Keratinocyte (primary cell): ENCODE results near the gene SPAG16. TPM values are rescaled to one million over a fixed set of nuclear protein-coding genes. Genes with fewer than 3 reads are reported as not detected.

ENCODE experiments used
- DNase-seq: peaks from one replicate; pipeline ENCODE4 v3.0.0-alpha.2; 2011; ENCODE audit warnings: low read depth, missing footprints, low spot score
- FAIRE-seq: peaks from 2 replicates; lab custom pipeline; 2011; peaks lifted over from hg19 to GRCh38; lab: Jason Lieb, UNC
- H2AFZ ChIP-seq: 2 replicates; pipeline ENCODE4 v1.6.0; 2012; ENCODE audit warnings: low read length, control low read depth, inconsistent platforms; ENCODE audit not compliant: control insufficient read depth
- H3K27ac ChIP-seq: 2 replicates; pipeline ENCODE4 v1.5.1; 2011; ENCODE audit warnings: low read length; ENCODE audit not compliant: control insufficient read depth, insufficient read depth
- H3K27me3 ChIP-seq: 3 replicates; pipeline ENCODE4 v1.6.0; 2011; ENCODE audit warnings: low read length; ENCODE audit not compliant: control insufficient read depth, insufficient read depth; ENCODE audit errors: extremely low read depth
- H3K36me3 ChIP-seq, 2 experiments: 2 replicates in 1 of 2; 3 replicates in 1 of 2; pipeline ENCODE4 v1.5.1; 2011; ENCODE audit warnings: low read length in 2 of 2, mild to moderate bottlenecking in 1 of 2; ENCODE audit not compliant: control insufficient read depth in 2 of 2, insufficient read depth in 2 of 2; ENCODE audit errors: extremely low read depth in 1 of 2
- H3K4me1 ChIP-seq: 3 replicates; pipeline ENCODE4 v1.5.1; 2011; ENCODE audit warnings: low read length; ENCODE audit not compliant: control insufficient read depth, insufficient read depth; ENCODE audit errors: extremely low read depth
- H3K4me2 ChIP-seq: 3 replicates; pipeline ENCODE4 v1.6.0; 2011; ENCODE audit warnings: low read depth, low read length; ENCODE audit not compliant: control insufficient read depth, insufficient read depth; ENCODE audit errors: extremely low read depth
- H3K4me3 ChIP-seq, 3 experiments: fragments of 200-600 bp in 1 of 3; sonication (generic) in 1 of 3; 2 replicates in 2 of 3; 3 replicates in 1 of 3; pipeline ENCODE4 v1.5.1; 2011 to 2016; ENCODE audit warnings: low read length in 3 of 3, mild to moderate bottlenecking in 3 of 3, control low read depth in 2 of 3, inconsistent platforms in 1 of 3, low read depth in 1 of 3, mixed read lengths in 1 of 3, mixed run types in 1 of 3, moderate library complexity in 1 of 3; ENCODE audit not compliant: control insufficient read depth in 2 of 3, insufficient read depth in 2 of 3; ENCODE audit errors: extremely low read depth in 1 of 3
- H3K79me2 ChIP-seq: 2 replicates; pipeline ENCODE4 v1.6.0; 2012; ENCODE audit warnings: low read length; ENCODE audit not compliant: control insufficient read depth, insufficient read depth
- H3K9ac ChIP-seq: 3 replicates; pipeline ENCODE4 v1.6.0; 2011; ENCODE audit warnings: low read length; ENCODE audit not compliant: control insufficient read depth, insufficient read depth; ENCODE audit errors: extremely low read depth
- H3K9me1 ChIP-seq: 3 replicates; pipeline ENCODE4 v1.6.0; 2011; ENCODE audit warnings: low read length; ENCODE audit not compliant: control insufficient read depth, insufficient read depth; ENCODE audit errors: extremely low read depth
- H3K9me3 ChIP-seq: 2 replicates; pipeline ENCODE4 v1.5.1; 2012; ENCODE audit warnings: low read depth, low read length; ENCODE audit not compliant: control insufficient read depth
- H4K20me1 ChIP-seq: 3 replicates; pipeline ENCODE4 v1.6.0; 2011; ENCODE audit warnings: low read length; ENCODE audit not compliant: control insufficient read depth, insufficient read depth; ENCODE audit errors: extremely low read depth
- EZH2 ChIP-seq: IDR thresholded peaks from one replicate; pipeline ENCODE4 v1.6.1; 2012; ENCODE audit warnings: inconsistent platforms, mild to moderate bottlenecking, low read length, moderate library complexity
- dilution Hi-C: fragments of 300-500 bp; cut with MboI; formaldehyde crosslinking; loops from one replicate; pipeline ENCODE4 v1.7.0; 2020; ENCODE audit warnings: low sequenced_read_pairs; ENCODE audit not compliant: extremely low pct_ligation_motif_present
- polyA plus RNA-seq, 5 experiments: library from polyadenylated mRNA; depleted of rRNA in 3 of 5; stranded (reverse) in 3 of 5; stranded (forward) in 1 of 5; unstranded in 1 of 5; fragments of >200 nt; gene quantifications; 1 replicate in 1 of 5; 2 replicates in 3 of 5; 3 replicates in 1 of 5; pipeline versions ENCODE4 v1.2.1 to v1.2.3, GENCODE V29; 2011 to 2012; ENCODE audit warnings: missing spikeins in 2 of 5, low read depth in 1 of 5, low replicate concordance in 1 of 5
- TF ChIP-seq, protein P1 (sequence below), 3 experiments: IDR thresholded peaks in 1 of 3; conservative IDR thresholded peaks in 1 of 3; optimal IDR thresholded peaks in 1 of 3; 2 replicates in 2 of 3; 3 replicates in 1 of 3; pipeline versions ENCODE3 to v1.5.1; 2011; ENCODE audit warnings: low read length in 3 of 3, mild to moderate bottlenecking in 3 of 3, moderate library complexity in 2 of 3, control low read depth in 1 of 3, inconsistent platforms in 1 of 3; ENCODE audit not compliant: insufficient read depth in 2 of 3; ENCODE audit errors: extremely low read depth in 1 of 3

The SPAG16 gene
- polyA plus RNA-seq, 1 donor (not counting 4 experiments of a cell fraction or from before 2014, with no cell fraction given), result 19.6 TPM

DNA sequence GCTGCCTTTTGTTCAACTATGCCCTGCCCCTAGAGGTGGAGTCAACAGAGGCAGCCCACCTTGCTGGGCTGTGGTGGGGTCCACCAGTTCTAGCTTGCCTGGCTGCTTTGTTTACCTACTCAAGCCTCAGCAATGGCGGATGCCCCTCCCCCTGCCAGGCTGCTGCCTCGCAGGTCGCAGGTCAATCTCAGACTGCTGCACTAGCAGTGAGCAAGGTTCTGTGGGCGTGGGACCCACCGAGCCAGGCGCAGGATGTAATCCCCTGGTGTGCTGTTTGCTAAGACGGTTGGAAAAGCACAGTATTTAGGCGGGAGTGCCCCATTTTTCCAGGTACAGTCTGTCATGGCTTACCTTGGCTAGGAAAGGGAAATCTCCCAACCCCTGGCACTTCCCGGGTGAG, 993.6 kb downstream of the SPAG16 start:
- H4K20me1 ChIP-seq, result no peaks in the 10 kb centered on the region
- no peak overlapping the region for H2AFZ ChIP-seq
- DNase-seq (no peak), FAIRE-seq (no peak)
- no peak overlapping the region for H3K27ac ChIP-seq
- H3K9me1 ChIP-seq, result no peaks in the 10 kb centered on the region
- no peaks in the 10 kb centered on the region for H3K4me1 ChIP-seq
- H3K9ac ChIP-seq, result no peak overlapping the region
- dilution Hi-C loops, result no loop called here
- no peak for TF ChIP-seq EZH2
- TF ChIP-seq, protein P1, sequence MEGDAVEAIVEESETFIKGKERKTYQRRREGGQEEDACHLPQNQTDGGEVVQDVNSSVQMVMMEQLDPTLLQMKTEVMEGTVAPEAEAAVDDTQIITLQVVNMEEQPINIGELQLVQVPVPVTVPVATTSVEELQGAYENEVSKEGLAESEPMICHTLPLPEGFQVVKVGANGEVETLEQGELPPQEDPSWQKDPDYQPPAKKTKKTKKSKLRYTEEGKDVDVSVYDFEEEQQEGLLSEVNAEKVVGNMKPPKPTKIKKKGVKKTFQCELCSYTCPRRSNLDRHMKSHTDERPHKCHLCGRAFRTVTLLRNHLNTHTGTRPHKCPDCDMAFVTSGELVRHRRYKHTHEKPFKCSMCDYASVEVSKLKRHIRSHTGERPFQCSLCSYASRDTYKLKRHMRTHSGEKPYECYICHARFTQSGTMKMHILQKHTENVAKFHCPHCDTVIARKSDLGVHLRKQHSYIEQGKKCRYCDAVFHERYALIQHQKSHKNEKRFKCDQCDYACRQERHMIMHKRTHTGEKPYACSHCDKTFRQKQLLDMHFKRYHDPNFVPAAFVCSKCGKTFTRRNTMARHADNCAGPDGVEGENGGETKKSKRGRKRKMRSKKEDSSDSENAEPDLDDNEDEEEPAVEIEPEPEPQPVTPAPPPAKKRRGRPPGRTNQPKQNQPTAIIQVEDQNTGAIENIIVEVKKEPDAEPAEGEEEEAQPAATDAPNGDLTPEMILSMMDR (optimal IDR thresholded peaks at IDR 0.05 in 1 of 3, IDR thresholded peaks at IDR 0.05 in 1 of 3, conservative IDR thresholded peaks at IDR 0.05 in 1 of 3; ENCODE audit: extremely low read depth in 1 of 3, insufficient read depth in 2 of 3, low read length in 3 of 3), result no peak
- no peaks in the 10 kb centered on the region for H3K79me2 ChIP-seq
- H3K9me3 ChIP-seq, result no peaks in the 10 kb centered on the region
- H3K4me3 ChIP-seq, result no peak overlapping the region
- H3K36me3 ChIP-seq, result no peaks in the 10 kb centered on the region
- H3K27me3 ChIP-seq, result no peaks in the 10 kb centered on the region
- H3K4me2 ChIP-seq, result no peak overlapping the region

DNA sequence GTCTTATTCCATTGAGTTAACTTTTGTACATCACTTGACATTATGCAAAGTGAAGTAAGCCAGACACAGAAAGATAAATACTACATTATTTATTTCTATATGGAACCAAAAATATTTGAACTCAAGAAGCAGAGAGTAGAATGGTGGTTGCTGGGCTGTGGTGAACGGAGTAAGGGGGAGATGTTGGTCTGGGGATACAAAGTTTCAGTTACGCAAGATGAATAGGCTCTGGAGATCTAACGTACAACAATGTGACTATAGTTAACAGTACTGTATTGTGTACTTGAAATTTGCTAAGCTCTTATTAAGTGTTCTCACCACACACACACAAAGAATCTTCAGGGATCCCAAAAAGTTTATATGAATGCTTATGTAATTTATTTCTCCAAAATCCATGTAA, 1001.7 kb downstream of the SPAG16 start:
- no peaks in the 10 kb centered on the region for H3K4me1 ChIP-seq
- H3K79me2 ChIP-seq, result no peaks in the 10 kb centered on the region
- no peak overlapping the region for H2AFZ ChIP-seq
- H3K4me3 ChIP-seq, result no peak overlapping the region
- H3K9me1 ChIP-seq, result no peaks in the 10 kb centered on the region
- no peak overlapping the region for H3K9ac ChIP-seq
- no peaks in the 10 kb centered on the region for H3K27me3 ChIP-seq
- no peak overlapping the region for H3K4me2 ChIP-seq
- no peaks in the 10 kb centered on the region for H3K36me3 ChIP-seq
- no peaks in the 10 kb centered on the region for H3K9me3 ChIP-seq
- H4K20me1 ChIP-seq, result no peaks in the 10 kb centered on the region
- H3K27ac ChIP-seq, result no peak overlapping the region
- FAIRE-seq (no peak), DNase-seq (no peak)
- TF ChIP-seq, protein P1 (optimal IDR thresholded peaks at IDR 0.05 in 1 of 3, IDR thresholded peaks at IDR 0.05 in 1 of 3, conservative IDR thresholded peaks at IDR 0.05 in 1 of 3; ENCODE audit: extremely low read depth in 1 of 3, insufficient read depth in 2 of 3, low read length in 3 of 3), result no peak
- TF ChIP-seq EZH2, result no peak
- dilution Hi-C loops, result no loop called here
